ENCODE measurements around the gene LDLRAD3. TPM values are rescaled to one million over a fixed set of nuclear protein-coding genes. Genes with fewer than 3 reads are reported as not detected.

LDLRAD3 gene
- total RNA-seq, 4 donors from 2014 or later, result 10.2 to 41.9 (median 19.8) TPM

DNA sequence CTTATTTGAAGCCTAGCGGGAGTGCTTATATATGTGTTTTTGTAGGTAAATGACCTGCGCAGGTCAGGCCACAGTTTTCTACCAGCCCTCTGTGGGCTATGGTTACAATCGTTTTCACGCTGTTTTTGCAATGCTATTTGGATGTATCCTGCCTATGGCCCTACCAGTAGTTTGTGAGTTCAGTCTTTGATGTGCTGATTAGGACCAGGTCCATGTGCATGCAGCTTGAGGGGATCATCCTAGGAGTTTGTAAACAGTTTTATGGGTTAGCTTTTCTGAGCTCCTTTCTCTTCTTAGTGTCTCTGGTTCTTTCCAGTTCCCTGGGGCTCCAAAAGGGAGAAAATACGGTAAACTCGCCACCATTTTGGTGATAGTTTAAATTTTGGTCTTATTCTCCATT is 142.5 kb downstream of the LDLRAD3 start:
- H3K4me3 ChIP-seq, result no peak overlapping the region
- no peaks in the 10 kb centered on the region for H3K27me3 ChIP-seq
- H3K36me3 ChIP-seq, result no peaks in the 10 kb centered on the region
- TF ChIP-seq, protein P1, sequence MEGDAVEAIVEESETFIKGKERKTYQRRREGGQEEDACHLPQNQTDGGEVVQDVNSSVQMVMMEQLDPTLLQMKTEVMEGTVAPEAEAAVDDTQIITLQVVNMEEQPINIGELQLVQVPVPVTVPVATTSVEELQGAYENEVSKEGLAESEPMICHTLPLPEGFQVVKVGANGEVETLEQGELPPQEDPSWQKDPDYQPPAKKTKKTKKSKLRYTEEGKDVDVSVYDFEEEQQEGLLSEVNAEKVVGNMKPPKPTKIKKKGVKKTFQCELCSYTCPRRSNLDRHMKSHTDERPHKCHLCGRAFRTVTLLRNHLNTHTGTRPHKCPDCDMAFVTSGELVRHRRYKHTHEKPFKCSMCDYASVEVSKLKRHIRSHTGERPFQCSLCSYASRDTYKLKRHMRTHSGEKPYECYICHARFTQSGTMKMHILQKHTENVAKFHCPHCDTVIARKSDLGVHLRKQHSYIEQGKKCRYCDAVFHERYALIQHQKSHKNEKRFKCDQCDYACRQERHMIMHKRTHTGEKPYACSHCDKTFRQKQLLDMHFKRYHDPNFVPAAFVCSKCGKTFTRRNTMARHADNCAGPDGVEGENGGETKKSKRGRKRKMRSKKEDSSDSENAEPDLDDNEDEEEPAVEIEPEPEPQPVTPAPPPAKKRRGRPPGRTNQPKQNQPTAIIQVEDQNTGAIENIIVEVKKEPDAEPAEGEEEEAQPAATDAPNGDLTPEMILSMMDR (IDR thresholded peaks at IDR 0.05), result no peak
- no peak for TF ChIP-seq POLR2A (IDR thresholded peaks at IDR 0.05)
- intact Hi-C loops (cut with DNase I; ENCODE audit: low total_unique reads), result no loop called here
- DNase-seq, result no peak
- H3K4me1 ChIP-seq, result no peaks in the 10 kb centered on the region
- no peaks in the 10 kb centered on the region for H3K9me3 ChIP-seq
- H3K27ac ChIP-seq, result no peak overlapping the region

DNA sequence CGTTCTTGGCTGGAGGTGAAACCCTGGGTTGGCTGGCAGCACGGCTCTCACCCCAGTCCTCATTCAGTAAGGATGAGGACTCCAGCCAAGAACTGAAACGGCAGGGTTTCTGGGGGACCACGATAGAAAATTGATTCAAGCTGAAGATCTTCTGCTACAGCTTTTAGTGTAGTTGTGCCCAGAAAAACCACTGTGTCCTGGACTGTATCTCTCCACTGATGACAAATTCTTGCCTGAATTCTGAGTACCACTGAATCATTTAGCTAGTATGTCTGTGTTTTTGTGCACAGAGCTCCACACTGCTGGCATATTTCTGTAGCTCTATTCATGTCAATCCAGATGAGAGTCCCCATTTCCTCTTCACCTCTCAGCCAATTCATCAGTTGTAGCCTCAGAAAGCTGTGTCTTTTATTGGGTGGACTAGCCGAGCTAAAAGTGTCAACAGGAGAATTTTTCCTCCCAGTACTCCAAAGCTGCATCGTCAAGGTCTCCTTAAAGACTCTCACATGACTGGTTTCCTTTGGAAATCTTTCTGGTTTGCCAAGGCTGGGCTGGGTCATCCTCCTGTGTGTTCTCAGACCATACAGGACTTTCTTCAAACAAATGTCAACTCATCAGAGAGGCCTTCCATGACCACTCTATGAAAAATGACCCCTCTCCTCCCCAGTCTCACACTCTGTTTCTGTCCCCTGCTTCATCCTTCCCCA is 144.6 kb downstream of the LDLRAD3 start:
- Histone ChIP-seq H3K36me3 (no peaks in the 10 kb centered on the region), H3K4me1 (no peaks in the 10 kb centered on the region), H3K27me3 (no peaks in the 10 kb centered on the region), H3K9me3 (no peaks in the 10 kb centered on the region), H3K4me3 (no peak overlapping the region), H3K27ac (no peak overlapping the region)
- no peak for TF ChIP-seq POLR2A (IDR thresholded peaks at IDR 0.05)
- TF ChIP-seq, protein P1 (IDR thresholded peaks at IDR 0.05), result no peak
- no peak for DNase-seq
- intact Hi-C loops (cut with DNase I; ENCODE audit: low total_unique reads), result no loop called here

DNA sequence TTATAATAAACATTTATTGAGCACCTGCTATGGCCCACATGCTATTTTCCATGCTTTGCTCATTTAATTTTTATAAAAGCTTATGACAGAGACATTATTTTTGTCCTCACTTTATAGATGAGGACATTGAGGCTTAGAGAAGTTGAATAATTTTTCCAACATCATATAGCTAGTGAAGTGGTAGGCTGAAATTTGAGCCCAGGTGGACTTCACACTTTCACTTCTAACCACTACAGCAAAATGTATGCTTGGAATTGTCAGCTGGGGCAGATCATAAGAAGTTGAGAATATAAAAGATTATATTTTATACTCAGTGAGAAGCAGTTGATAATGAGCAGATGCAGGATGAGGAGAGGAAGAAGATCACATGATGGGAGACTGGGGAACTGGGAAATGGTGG is 146.1 kb downstream of the LDLRAD3 start:
- TF ChIP-seq, protein P1 (IDR thresholded peaks at IDR 0.05), result no peak
- no peak for TF ChIP-seq POLR2A (IDR thresholded peaks at IDR 0.05)
- Histone ChIP-seq H3K36me3 (no peaks in the 10 kb centered on the region), H3K9me3 (no peaks in the 10 kb centered on the region), H3K4me1 (no peaks in the 10 kb centered on the region), H3K4me3 (no peak overlapping the region), H3K27me3 (no peaks in the 10 kb centered on the region), H3K27ac (no peak overlapping the region)
- DNase-seq, result no peak
- intact Hi-C loops (cut with DNase I; ENCODE audit: low total_unique reads), result no loop called here

DNA sequence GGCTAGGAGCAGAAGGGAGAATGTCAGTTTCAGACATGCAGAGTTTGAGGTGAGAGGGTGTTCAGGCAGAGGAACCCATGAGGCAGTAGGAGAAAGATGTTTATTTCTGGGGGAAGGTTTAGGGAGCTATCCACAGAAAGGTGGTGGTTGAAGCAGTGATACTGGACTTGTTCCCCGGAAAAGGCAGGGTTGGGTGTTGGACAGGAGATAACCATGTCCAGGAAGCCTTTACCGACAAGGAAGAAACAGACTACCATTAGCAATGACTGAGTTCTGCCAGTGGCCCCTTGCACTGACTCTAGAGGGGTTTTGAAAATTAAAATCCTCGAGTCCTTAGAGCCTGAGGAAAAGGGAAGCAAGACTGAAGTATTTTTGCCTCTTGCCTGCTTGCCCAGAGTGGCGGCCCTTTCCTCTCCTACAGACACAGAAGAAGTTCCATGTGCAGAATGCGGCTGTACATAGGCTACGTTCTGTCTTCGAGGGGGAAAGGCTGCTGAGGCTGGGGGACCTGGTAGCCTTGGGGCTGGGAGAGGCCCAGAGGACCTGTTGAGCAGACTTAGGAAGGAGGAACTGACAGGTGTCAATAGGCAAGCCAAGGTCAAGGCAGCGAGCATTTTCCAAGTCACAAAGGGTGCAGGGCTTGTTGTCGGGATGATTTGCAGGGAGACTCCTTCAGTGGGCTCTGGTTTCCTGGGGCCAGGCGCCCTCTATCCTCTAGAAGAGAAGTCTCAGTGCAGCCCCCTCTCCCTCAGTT is 146.7 kb downstream of the LDLRAD3 start:
- Histone ChIP-seq H3K36me3 (no peaks in the 10 kb centered on the region), H3K27ac (no peak overlapping the region), H3K9me3 (no peaks in the 10 kb centered on the region), H3K4me3 (no peak overlapping the region), H3K27me3 (no peaks in the 10 kb centered on the region), H3K4me1 (no peaks in the 10 kb centered on the region)
- intact Hi-C loops (cut with DNase I; ENCODE audit: low total_unique reads), result no loop called here
- TF ChIP-seq, protein P1 (IDR thresholded peaks at IDR 0.05), result no peak
- no peak for TF ChIP-seq POLR2A (IDR thresholded peaks at IDR 0.05)
- no peak for DNase-seq

DNA sequence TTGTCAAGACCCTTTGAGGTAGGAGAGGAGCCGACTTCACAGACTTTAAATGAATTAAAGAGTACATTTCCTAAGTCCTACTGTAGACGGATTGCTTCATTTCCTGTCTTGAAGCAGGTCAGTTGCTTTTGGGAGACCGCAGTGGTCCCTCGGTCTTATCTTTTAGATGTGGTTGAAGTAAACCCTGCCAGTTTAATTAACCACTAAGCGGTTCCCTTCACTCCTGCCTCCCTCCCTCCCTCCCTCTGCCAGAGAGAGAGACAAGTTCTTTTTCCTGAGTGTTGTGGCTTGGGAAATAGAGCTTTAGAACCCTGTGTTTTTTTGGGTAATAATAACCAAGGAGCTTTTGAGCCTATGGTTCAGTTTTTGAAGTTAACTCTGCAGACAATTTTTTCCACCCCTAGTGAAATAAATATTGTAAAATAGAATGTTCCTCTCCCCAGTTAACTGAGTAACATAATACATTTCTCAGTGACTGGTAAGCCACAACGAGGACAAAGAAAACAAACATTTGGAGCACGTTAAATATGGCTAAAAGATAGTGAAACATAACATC is 147.5 kb downstream of the LDLRAD3 start:
- Histone ChIP-seq H3K4me1 (no peaks in the 10 kb centered on the region), H3K36me3 (no peaks in the 10 kb centered on the region), H3K27ac (no peak overlapping the region), H3K9me3 (no peaks in the 10 kb centered on the region), H3K27me3 (no peaks in the 10 kb centered on the region), H3K4me3 (no peak overlapping the region)
- no peak for DNase-seq
- TF ChIP-seq POLR2A (IDR thresholded peaks at IDR 0.05), result no peak
- TF ChIP-seq, protein P1 (IDR thresholded peaks at IDR 0.05), result no peak
- intact Hi-C loops (cut with DNase I; ENCODE audit: low total_unique reads), result no loop called here

Measured in uterus (tissue), 4 donors.